NCI-H2227 (cell line): ENCODE measurements around the gene OGFOD2.

Source experiments
- DNase-seq: peaks from one replicate; lab custom pipeline; 2025; ENCODE audit not compliant: unreplicated experiment; lab: John Stamatoyannopoulos, UW

The OGFOD2 gene

GRCh38 chr12:122988036-122988435 lies 13.0 kb downstream of the OGFOD2 start:
- no peak for DNase-seq

GRCh38 chr12:122988612-122989212 lies 13.7 kb downstream of the OGFOD2 start:
- DNase-seq = no peak

GRCh38 chr12:122989225-122989839 lies 14.3 kb downstream of the OGFOD2 start:
- DNase-seq = no peak

GRCh38 chr12:122989874-122990419 lies 14.9 kb downstream of the OGFOD2 start:
- DNase-seq = no peak

- no peak for DNase-seq
These were observed 15.5 kb downstream of the OGFOD2 start for GRCh38 chr12:122990561-122990960.

GRCh38 chr12:122990961-122991622 lies 16.0 kb downstream of the OGFOD2 start:
- no peak for DNase-seq

- DNase-seq = no peak
These were observed 16.7 kb downstream of the OGFOD2 start for GRCh38 chr12:122991623-122992275.

- DNase-seq = no peak
These were observed 17.3 kb downstream of the OGFOD2 start for GRCh38 chr12:122992386-122992785.

- no peak for DNase-seq
These were observed 19.2 kb downstream of the OGFOD2 start for GRCh38 chr12:122994140-122994675.

GRCh38 chr12:122994781-122995502 lies 19.9 kb downstream of the OGFOD2 start:
- no peak for DNase-seq

GRCh38 chr12:122995503-122996187 lies 20.6 kb downstream of the OGFOD2 start:
- no peak for DNase-seq

- DNase-seq = no peak
These were observed 21.2 kb downstream of the OGFOD2 start for GRCh38 chr12:122996188-122996601.

- DNase-seq = no peak
These were observed 21.7 kb downstream of the OGFOD2 start for GRCh38 chr12:122996621-122997342.

- no peak for DNase-seq
These were observed 22.6 kb downstream of the OGFOD2 start for GRCh38 chr12:122997343-122998250.

- DNase-seq = no peak
These were observed 23.3 kb downstream of the OGFOD2 start for GRCh38 chr12:122998316-122998715.

- no peak for DNase-seq
These were observed 24.3 kb downstream of the OGFOD2 start for GRCh38 chr12:122999196-122999946.

GRCh38 chr12:122999986-123000420 lies 25.0 kb downstream of the OGFOD2 start:
- no peak for DNase-seq

GRCh38 chr12:123000578-123000977 lies 25.5 kb downstream of the OGFOD2 start:
- no peak for DNase-seq
